ENCODE results near the gene RNF141.

RNF141 gene

GRCh38 chr11:10490398-10491241 lies 50.4 kb downstream of the RNF141 start:
- DNase-seq (ENCODE audit: low read depth), result peak; percentile 54
- TF ChIP-seq CTCF (IDR thresholded peaks at IDR 0.05; ENCODE audit: insufficient read depth, low read depth, low read length, missing control alignments), result no peak
- no peak overlapping the region for H3K4me3 ChIP-seq (ENCODE audit: low read length)

GRCh38 chr11:10490032-10490397 lies 51.0 kb downstream of the RNF141 start:
- TF ChIP-seq CTCF (IDR thresholded peaks at IDR 0.05; ENCODE audit: insufficient read depth, low read depth, low read length, missing control alignments), result no peak
- no peak for DNase-seq (ENCODE audit: low read depth)

GRCh38 chr11:10488934-10489691 lies 51.9 kb downstream of the RNF141 start:
- DNase-seq (ENCODE audit: low read depth), result peak; percentile 99
- TF ChIP-seq CTCF (IDR thresholded peaks at IDR 0.05; ENCODE audit: insufficient read depth, low read depth, low read length, missing control alignments), result no peak
- H3K4me3 ChIP-seq (ENCODE audit: low read length), result no peak overlapping the region

More at GRCh38 chr11:10490032-10490397, 51.0 kb downstream of the RNF141 start:
- no peak overlapping the region for H3K4me3 ChIP-seq (ENCODE audit: low read length)

- peak; percentile 98 for DNase-seq (ENCODE audit: low read depth)
- no peak overlapping the region for H3K4me3 ChIP-seq (ENCODE audit: low read length)
- no peak for TF ChIP-seq CTCF (IDR thresholded peaks at IDR 0.05; ENCODE audit: insufficient read depth, low read depth, low read length, missing control alignments)
These were observed 52.7 kb downstream of the RNF141 start for GRCh38 chr11:10488121-10488933.

- no peak for DNase-seq (ENCODE audit: low read depth)
- no peak overlapping the region for H3K4me3 ChIP-seq (ENCODE audit: low read length)
- TF ChIP-seq CTCF (IDR thresholded peaks at IDR 0.05; ENCODE audit: insufficient read depth, low read depth, low read length, missing control alignments), result no peak
These were observed 53.9 kb downstream of the RNF141 start for GRCh38 chr11:10487002-10487647.

GRCh38 chr11:10486161-10486840 lies 54.7 kb downstream of the RNF141 start:
- DNase-seq (ENCODE audit: low read depth), result peak; percentile 25
- H3K4me3 ChIP-seq (ENCODE audit: low read length), result no peak overlapping the region
- TF ChIP-seq CTCF (IDR thresholded peaks at IDR 0.05; ENCODE audit: insufficient read depth, low read depth, low read length, missing control alignments), result no peak
